RPMI8226 (cell line): ENCODE measurements around the gene WDR1.

Experiments used
- DNase-seq: peaks from one replicate; pipeline ENCODE4 v3.0.0-alpha.2; 2015

WDR1 gene

GRCh38 chr4:10083861-10084641 lies 32.5 kb downstream of the WDR1 start:
- no peak for DNase-seq

- DNase-seq, result no peak
Measured at GRCh38 chr4:10083331-10083771, 33.2 kb downstream of the WDR1 start.

- no peak for DNase-seq
Measured at GRCh38 chr4:10082459-10083272, 33.9 kb downstream of the WDR1 start.

GRCh38 chr4:10082047-10082446 lies 34.6 kb downstream of the WDR1 start:
- DNase-seq, result no peak

GRCh38 chr4:10081218-10081606 lies 35.4 kb downstream of the WDR1 start:
- DNase-seq, result no peak

- no peak for DNase-seq
Measured at GRCh38 chr4:10080589-10081217, 35.9 kb downstream of the WDR1 start.

GRCh38 chr4:10079912-10080588 lies 36.5 kb downstream of the WDR1 start:
- DNase-seq, result no peak

GRCh38 chr4:10079256-10079655 lies 37.3 kb downstream of the WDR1 start:
- no peak for DNase-seq

- no peak for DNase-seq
Measured at GRCh38 chr4:10078481-10079233, 37.9 kb downstream of the WDR1 start.

- DNase-seq, result no peak
Measured at GRCh38 chr4:10077483-10078335, 38.9 kb downstream of the WDR1 start.

- no peak for DNase-seq
Measured at GRCh38 chr4:10077076-10077475, 39.5 kb downstream of the WDR1 start.

GRCh38 chr4:10075953-10076391 lies 40.6 kb downstream of the WDR1 start:
- DNase-seq, result no peak

- no peak for DNase-seq
Measured at GRCh38 chr4:10075158-10075863, 41.3 kb downstream of the WDR1 start.

- DNase-seq, result no peak
Measured at GRCh38 chr4:10074767-10075105, 41.9 kb downstream of the WDR1 start.

- no peak for DNase-seq
Measured at GRCh38 chr4:10074076-10074766, 42.4 kb downstream of the WDR1 start.

- DNase-seq, result no peak
Measured at GRCh38 chr4:10072420-10073017, 44.1 kb downstream of the WDR1 start.

- no peak for DNase-seq
Measured at GRCh38 chr4:10069075-10069642, 47.4 kb downstream of the WDR1 start.

GRCh38 chr4:10066670-10067651 lies 49.6 kb downstream of the WDR1 start:
- DNase-seq, result no peak
